Melanocyte of skin (primary cell): ENCODE data around the gene ZNF160. TPM values are rescaled to one million over a fixed set of nuclear protein-coding genes. Genes with fewer than 3 reads are reported as not detected.

Experiments used
- total RNA-seq, 2 donors: library from RNA; depleted of rRNA; stranded (reverse); fragments of >200 nt; gene quantifications; 2 replicates each; pipeline ENCODE4 v1.2.3, GENCODE V29; 2012

ZNF160 gene
- 10 to 100 TPM; 20.0 to 24.8 TPM for total RNA-seq

DNA sequence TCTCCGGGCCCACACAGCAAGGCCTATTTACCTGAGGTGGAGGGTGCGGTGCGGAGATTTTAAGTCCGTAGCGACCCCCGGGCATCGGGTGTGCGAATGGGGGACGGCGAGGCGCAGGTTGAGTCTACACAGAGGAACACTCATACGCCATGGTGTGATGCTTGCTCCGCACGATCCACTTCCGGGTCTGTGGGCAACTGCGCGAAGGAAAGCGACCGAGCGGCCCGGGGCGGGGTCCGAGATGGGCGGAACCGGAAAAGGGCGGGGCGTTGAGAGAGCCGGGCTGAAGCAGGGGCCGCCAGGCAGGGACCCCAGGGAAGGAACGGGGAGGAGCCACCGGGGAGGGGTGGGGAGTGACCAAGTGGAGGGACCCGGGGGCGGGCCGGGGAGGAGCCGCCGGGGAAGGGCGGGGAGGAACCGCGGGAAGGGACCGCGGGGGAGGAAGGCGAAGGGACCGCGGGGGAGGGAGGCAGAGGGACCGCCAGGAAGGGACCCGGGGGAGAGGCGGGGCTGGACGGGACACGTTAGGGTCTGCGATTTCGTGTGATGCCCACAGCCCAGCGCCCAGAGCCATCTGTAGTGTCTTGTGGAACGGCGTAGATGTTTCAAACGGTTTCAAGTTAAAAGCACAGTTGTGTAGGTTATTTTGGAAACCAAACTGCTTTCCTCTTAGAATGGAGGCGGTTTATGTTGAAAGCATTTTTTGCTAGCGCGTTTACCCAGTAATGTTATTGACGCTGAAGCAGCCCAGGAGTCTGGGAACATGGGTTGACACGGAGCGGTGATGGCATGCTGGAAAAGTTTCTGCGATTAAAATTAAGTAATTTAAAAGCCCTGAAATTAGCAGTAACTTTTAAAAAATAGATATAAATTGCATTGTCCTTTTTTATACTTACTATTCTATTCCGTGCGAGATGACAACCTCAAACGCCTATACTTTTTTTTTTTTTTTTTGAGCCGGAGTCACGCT lies at the start of gene ZNF160:
ZNF160 (minus strand) TSS at position 189 of the 970 bp plus-strand sequence. CDS start 17,146 bp downstream, outside the sequence.

DNA sequence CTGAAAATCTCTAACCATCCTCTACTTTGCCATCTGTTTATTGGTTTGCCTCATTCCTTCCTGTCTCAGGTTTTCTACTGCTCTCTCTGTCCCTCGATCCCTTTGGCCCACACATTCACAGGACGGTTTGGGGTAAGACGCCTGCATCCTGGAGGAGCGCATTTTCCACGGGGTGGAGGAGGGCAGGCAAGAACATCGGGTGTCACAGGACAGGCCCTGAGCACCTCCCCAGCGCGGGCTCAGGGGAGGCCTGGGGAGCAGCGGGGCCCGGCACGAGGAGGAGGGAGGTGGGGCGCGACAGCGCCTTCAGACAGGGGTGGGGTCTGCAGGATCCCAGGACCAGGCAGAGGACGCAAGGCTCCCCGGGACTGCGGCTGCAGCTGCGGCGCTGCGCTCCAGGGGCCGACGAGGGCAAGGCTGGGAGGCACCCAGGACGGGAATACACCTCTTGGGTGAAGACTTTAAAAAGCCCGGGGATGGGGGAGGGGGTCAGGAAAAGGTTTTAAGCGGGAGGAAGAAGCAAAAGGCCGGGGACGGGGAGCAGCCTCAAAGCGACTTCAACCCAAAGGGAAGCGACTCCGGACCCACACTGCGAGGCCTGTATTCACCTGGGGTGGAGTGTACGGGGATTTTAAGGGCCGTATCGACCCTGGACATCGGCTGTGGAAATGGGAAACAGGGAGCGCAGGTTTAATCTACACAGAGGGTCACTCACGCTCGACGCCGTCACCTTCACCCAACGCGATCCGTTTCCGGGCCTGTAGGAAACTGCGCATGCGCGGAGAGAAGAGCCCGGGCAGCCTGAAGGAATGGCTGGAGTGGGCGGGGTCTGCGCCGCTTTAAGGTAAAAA lies 29.1 kb upstream of the ZNF160 start, which contains the start of gene ZNF415:
ZNF415 (minus strand) TSS at position 770 of the 851 bp plus-strand sequence. CDS start 10,234 bp downstream, outside the sequence.

Other genes starting within 250 kb of the ZNF160 start
- 10 to 100 TPM; 22.6 to 22.7 TPM for gene ZNF468, start 245.8 kb downstream of the ZNF160 start, total RNA-seq
- 1 to 10 TPM; 7.7 to 9.3 TPM for gene ZNF320, start 205.8 kb downstream of the ZNF160 start, total RNA-seq
- 1 to 10 TPM; 2.1 to 4.7 TPM for gene ZNF888, start 180.0 kb downstream of the ZNF160 start, total RNA-seq
- 10 to 100 TPM in 1 of 2 donors, 1 to 10 TPM in 1; 6.5 to 10.3 TPM for gene ZNF816, start 140.5 kb downstream of the ZNF160 start, total RNA-seq
- not detected for gene ERVV-1, start 89.5 kb downstream of the ZNF160 start, total RNA-seq
- gene ERVV-2, start 58.7 kb downstream of the ZNF160 start, total RNA-seq: not detected
- gene ZNF415, start 29.5 kb upstream of the ZNF160 start, total RNA-seq: 1 to 10 TPM in 1 of 2 donors, under 1 TPM in 1; 0.33 to 1.0 TPM
- 1 to 10 TPM; 4.5 to 4.7 TPM for gene ZNF347, start 55.6 kb upstream of the ZNF160 start, total RNA-seq
- gene ZNF665, start 89.9 kb upstream of the ZNF160 start, total RNA-seq: 1 to 10 TPM; 3.3 to 4.1 TPM
- gene ZNF677, start 151.5 kb upstream of the ZNF160 start, total RNA-seq: 1 to 10 TPM; 9.3 to 10.0 TPM
- gene VN1R2, start 154.9 kb upstream of the ZNF160 start, total RNA-seq: not detected
- not detected for gene VN1R4, start 164.3 kb upstream of the ZNF160 start, total RNA-seq
- gene ZNF845, start 230.3 kb upstream of the ZNF160 start, total RNA-seq: 1 to 10 TPM; 6.5 to 8.0 TPM